Myometrial cell (primary cell): ENCODE results near the gene GPI. TPM values are rescaled to one million over a fixed set of nuclear protein-coding genes. Genes with fewer than 3 reads are reported as not detected.

Experiments used
- total RNA-seq: library from RNA; depleted of rRNA; stranded (reverse); fragments of >200 nt; gene quantifications from 2 replicates; pipeline ENCODE4 v1.2.3, GENCODE V29; 2015

The GPI gene
- total RNA-seq, result 261 and 266 TPM in 2 replicates

GRCh38 chr19:34364830-34365462 lies at the start of gene GPI:
Gene GPI (plus strand): TSS chr19:34365196. CDS start chr19:34365267, 71 bp downstream.

GRCh38 chr19:34404109-34404909 lies 39.3 kb downstream of the GPI start, which contains the start of gene PDCD2L:
Gene PDCD2L (plus strand): TSS chr19:34404399. CDS start chr19:34404431, 32 bp downstream.

Other genes with a start within 250 kb of the GPI start
- gene LSM14A, start 192.7 kb upstream of the GPI start, total RNA-seq, result 39.5 and 60.5 TPM in 2 replicates
- gene GARRE1, start 110.6 kb upstream of the GPI start, total RNA-seq, result 5.5 and 9.7 TPM in 2 replicates
- gene PDCD2L, start 39.2 kb downstream of the GPI start, total RNA-seq, result 12.8 and 15.0 TPM in 2 replicates
- gene UBA2, start 63.2 kb downstream of the GPI start, total RNA-seq, result 87.4 and 100 TPM in 2 replicates
- gene WTIP, start 116.6 kb downstream of the GPI start, total RNA-seq, result 34.2 and 46.7 TPM in 2 replicates